Fibroblast of skin of left biceps (primary cell): ENCODE data around the gene UNK.

ENCODE experiments used
- DNase-seq, 2 experiments: peaks; one replicate each; pipeline ENCODE4 v3.0.0-alpha.2; 2013; ENCODE audit warnings: low read depth in 2 of 2

UNK gene

DNA sequence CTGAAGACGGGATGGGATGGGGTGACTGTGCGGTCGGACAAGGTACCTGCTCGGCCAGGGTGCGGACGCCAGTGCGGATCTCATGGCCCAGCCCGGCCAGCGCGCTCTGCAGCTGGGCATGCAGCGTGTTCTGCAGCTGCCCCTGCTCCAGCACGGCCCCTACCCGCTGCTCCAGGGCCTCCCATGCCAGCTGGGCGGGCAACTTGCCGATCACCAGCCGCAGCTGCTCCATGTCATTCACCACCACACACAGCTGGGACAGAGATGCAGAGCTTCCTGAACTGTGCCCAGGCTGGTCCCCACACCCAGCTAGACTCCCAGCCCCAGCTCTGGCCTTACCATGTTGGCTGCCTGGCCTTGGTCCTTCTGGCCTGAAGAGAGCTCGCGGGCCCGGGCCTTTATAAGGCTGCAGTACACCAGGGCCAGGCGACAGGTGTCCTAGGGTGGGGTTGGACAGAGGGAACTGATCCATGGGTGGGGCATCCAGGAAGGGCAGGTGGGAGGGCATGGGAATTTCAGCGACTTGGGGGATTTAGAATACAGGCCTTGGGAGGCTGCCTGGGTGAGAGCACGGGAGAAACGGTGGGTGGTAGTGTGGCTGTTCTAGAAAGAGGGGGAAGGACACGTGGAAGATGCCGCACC is 49.8 kb downstream of the UNK start:
- DNase-seq, result no peak

- DNase-seq, result no peak
Observed at GRCh38 chr17:75834928-75835653, 50.5 kb downstream of the UNK start.

- no peak for DNase-seq
Observed at GRCh38 chr17:75835654-75835987, 51.0 kb downstream of the UNK start.

GRCh38 chr17:75836605-75837004 is 52.0 kb downstream of the UNK start:
- DNase-seq, result no peak

DNA sequence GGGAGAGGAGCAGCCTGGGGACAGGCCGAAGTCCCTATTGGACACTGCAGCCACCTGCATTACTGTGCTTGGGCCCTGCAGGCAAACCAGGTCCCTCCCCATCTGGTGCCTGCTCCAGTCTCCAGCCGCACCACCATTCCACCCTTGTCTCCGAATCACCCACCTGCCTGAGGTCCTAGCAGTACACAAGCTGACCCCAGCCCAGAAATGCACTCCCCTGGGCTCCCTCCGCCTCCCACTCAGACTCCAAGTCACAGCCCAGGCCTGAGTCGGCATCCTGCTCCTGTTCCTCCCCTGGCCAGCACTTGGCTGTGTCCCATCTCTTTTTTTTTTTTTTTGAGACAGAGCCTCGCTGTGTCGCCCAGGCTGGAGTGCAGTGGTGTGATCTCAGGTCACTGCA is 53.3 kb downstream of the UNK start:
- no peak for DNase-seq

- DNase-seq, result no peak
Observed at GRCh38 chr17:75838410-75838809, 53.8 kb downstream of the UNK start.

- DNase-seq, result no peak
Observed at GRCh38 chr17:75839942-75840798, 55.6 kb downstream of the UNK start.

GRCh38 chr17:75840799-75841164 is 56.2 kb downstream of the UNK start:
- no peak for DNase-seq

- no peak for DNase-seq
Observed at GRCh38 chr17:75842411-75842810, 57.8 kb downstream of the UNK start.

DNA sequence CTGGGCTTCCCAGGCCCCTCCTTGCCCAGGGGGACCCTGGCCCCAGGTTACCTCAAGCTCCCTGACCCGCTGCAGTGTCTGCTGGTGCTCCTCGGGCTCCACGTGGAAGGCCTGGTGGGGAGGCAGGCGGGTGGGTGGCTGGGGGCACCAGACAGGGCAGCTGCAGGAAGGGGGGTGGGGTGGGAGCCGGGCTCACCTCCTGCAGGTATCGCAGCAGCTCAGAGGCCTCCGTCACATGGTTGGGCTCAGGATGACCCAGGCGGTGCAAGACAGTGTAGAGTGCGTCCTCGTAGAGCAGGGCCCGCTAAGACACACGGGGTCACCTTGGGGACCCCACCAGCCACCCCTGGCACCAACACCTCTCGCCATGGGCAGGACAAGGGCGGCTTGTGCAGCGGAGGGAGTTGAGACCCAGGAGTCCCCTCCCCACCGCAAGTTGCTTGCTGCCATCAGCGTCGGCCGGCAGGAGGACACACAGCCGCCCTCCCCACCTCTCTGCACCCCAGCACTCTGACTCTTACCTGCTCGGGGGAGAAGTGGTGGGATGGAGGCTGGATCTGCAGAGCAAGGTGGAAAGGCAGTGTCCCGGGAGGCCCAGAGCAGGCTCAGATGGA is 58.5 kb downstream of the UNK start:
- no peak for DNase-seq

- DNase-seq, result no peak
Observed at GRCh38 chr17:75843577-75844529, 59.2 kb downstream of the UNK start, which contains the start of gene UNC13D. Gene UNC13D (minus strand): TSS chr17:75844404. CDS start chr17:75844337, 67 bp downstream.

DNA sequence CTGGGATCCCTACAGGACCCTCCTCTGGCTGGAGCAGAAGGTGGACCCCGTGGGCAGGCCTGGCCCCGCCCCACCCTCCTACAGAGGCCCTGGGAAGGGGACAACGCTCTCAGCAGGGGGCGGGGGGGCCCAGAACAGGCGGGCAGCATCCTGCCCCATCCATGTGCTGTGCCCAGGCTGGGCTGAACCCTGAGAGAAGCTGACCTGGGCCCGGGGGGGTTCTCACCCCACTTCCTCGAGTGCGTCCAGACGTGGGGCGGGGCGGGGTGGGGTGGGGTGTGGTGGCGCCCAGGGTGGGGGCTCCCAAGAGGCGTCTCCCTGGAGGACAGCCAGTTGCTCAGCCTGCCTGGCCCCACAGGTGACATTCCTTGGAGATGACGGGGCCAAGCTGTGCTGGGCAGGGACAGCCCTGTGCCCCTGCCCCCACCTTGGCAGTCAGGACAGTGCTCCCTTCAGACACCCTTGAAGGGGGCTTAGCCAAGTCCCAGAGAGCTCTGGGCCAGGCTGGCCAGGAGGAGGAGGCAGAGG is 60.0 kb downstream of the UNK start:
- no peak for DNase-seq

DNA sequence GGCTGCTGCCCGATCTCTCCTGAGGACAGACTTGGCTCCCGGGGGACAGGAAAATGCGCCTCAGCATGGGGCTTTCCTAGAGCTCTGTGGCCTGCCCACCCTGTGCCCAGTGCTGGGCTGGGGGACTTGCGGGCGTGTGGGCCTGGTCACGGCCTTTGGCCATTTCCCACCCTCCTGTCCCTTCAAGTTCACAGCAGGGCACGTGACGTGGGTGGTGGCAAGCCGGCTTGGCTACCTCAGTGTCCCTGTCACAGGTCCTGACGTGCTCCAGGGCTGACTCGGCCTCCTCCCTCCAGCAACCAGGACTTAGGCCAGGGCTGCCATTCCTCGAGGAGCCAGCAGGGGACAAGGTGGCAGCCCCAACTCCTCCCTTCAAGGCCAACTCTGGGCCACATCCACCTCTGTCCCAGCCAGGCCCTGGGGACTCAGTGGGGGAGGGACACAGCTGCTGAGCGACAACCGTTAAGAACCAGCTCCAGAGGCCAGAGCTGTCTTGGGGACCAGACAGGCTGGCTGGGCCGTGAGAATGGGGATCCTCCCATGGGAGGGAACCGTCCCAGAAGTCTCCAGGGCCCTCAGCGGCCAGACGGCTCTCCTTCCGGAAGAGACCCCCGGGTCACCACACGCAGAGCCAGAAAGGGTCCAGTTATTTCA is 60.6 kb downstream of the UNK start:
- no peak for DNase-seq

DNA sequence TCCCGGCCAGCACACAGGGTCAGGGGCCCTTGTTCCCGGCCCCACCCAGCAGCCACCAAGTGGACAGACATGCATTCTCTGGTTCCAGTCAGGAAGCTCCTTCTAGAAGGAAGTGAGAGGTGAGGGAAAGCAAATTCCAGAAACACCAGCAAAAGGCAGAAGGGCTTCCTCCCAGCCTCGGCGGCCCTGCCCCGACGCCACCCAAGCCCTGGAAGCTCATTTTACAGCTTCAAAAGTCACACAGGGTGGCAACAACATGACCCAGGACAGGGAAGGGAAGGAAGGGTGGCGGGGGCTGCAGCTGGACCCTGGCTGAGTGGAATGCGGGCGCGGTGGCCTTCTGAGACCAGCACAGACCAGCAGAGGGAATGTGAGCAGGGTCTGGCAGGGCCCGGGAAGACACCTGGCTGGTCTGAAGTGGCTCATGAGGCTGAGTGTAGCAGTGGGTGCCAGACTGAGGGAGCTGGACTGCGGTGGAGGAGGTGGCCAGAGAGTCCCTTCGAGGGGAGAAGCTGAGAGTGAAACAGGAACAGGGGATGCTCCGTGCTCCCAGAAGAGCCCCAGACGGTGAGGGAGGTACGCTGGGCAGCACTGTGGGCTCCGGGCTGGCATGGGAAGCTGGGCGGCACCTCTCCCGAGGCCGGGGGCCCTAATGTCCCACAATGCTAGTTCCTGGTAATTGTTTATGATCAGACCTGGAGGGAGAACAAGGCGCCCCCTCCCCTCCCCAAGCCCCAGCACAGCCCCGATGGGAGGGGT is 61.5 kb downstream of the UNK start:
- no peak for DNase-seq

- DNase-seq, result no peak
Observed at GRCh38 chr17:75846692-75847613, 62.3 kb downstream of the UNK start.

- no peak for DNase-seq
Observed at GRCh38 chr17:75847614-75848522, 63.3 kb downstream of the UNK start.

GRCh38 chr17:75848523-75849278 is 64.1 kb downstream of the UNK start:
- DNase-seq, result no peak
